ENCODE measurements around the gene ASTN1.

The ASTN1 gene

GRCh38 chr1:177067752-177068410 lies 96.6 kb downstream of the ASTN1 start:
- Histone ChIP-seq H3K9me3 (no peaks in the 10 kb centered on the region), H3K27me3 (ENCODE audit: low read depth) (0 out of 2 replicates have a peak, but pooled peaks cover 3% of the 10 kb centered on the region), H3K4me3 (no peak overlapping the region), H3K36me3 (replicated peaks) (no peaks in the 10 kb centered on the region), H3K4me1 (no peaks in the 10 kb centered on the region)
- DNase-seq (ENCODE audit: low spot score in 2 of 2) = no peak
- in situ Hi-C loops (cut with MboI; ENCODE audit: low sequenced_read_pairs) = loop anchor here (10.0 kb wide), 1 partner anchor 53 kb away; no protein-coding TSS in a partner anchor

GRCh38 chr1:177065430-177065829 lies 99.1 kb downstream of the ASTN1 start:
- in situ Hi-C loops (cut with MboI; ENCODE audit: low sequenced_read_pairs) = loop anchor here (10.0 kb wide), 1 partner anchor 51 kb away; no protein-coding TSS in a partner anchor
- DNase-seq (ENCODE audit: low spot score in 2 of 2) = no peak

GRCh38 chr1:177063648-177064047 lies 100.9 kb downstream of the ASTN1 start:
- Histone ChIP-seq H3K9me3 (no peaks in the 10 kb centered on the region), H3K27me3 (ENCODE audit: low read depth) (no peaks in the 10 kb centered on the region), H3K36me3 (replicated peaks) (no peaks in the 10 kb centered on the region), H3K4me1 (no peaks in the 10 kb centered on the region), H3K4me3 (no peak overlapping the region)
- in situ Hi-C loops (cut with MboI; ENCODE audit: low sequenced_read_pairs) = loop anchor here (10.0 kb wide), 1 partner anchor 49 kb away; no protein-coding TSS in a partner anchor
- no peak for DNase-seq (ENCODE audit: low spot score in 2 of 2)

More at GRCh38 chr1:177065430-177065829, 99.1 kb downstream of the ASTN1 start:
- Histone ChIP-seq H3K36me3 (replicated peaks) (no peaks in the 10 kb centered on the region), H3K9me3 (no peaks in the 10 kb centered on the region), H3K27me3 (ENCODE audit: low read depth) (0 out of 2 replicates have a peak, but pooled peaks cover 3% of the 10 kb centered on the region), H3K4me1 (no peaks in the 10 kb centered on the region), H3K4me3 (no peak overlapping the region)

- H3K27me3 ChIP-seq (ENCODE audit: low read depth) = no peaks in the 10 kb centered on the region
- H3K4me3 ChIP-seq = no peak overlapping the region
- DNase-seq (ENCODE audit: low spot score in 2 of 2) = no peak
- in situ Hi-C loops (cut with MboI; ENCODE audit: low sequenced_read_pairs) = no loop called here
- no peaks in the 10 kb centered on the region for H3K36me3 ChIP-seq (replicated peaks)
- no peaks in the 10 kb centered on the region for H3K9me3 ChIP-seq
- no peaks in the 10 kb centered on the region for H3K4me1 ChIP-seq
Observed at GRCh38 chr1:177054542-177054941, 110.0 kb downstream of the ASTN1 start.

GRCh38 chr1:177053648-177054047 lies 110.9 kb downstream of the ASTN1 start:
- Histone ChIP-seq H3K27me3 (ENCODE audit: low read depth) (no peaks in the 10 kb centered on the region), H3K4me1 (no peaks in the 10 kb centered on the region), H3K9me3 (no peaks in the 10 kb centered on the region), H3K36me3 (replicated peaks) (no peaks in the 10 kb centered on the region), H3K4me3 (no peak overlapping the region)
- in situ Hi-C loops (cut with MboI; ENCODE audit: low sequenced_read_pairs) = no loop called here
- no peak for DNase-seq (ENCODE audit: low spot score in 2 of 2)

GRCh38 chr1:177048314-177049069 lies 116.0 kb downstream of the ASTN1 start:
- DNase-seq (ENCODE audit: low spot score in 2 of 2) = no peak
- Histone ChIP-seq H3K36me3 (replicated peaks) (no peaks in the 10 kb centered on the region), H3K9me3 (no peaks in the 10 kb centered on the region), H3K27me3 (ENCODE audit: low read depth) (no peaks in the 10 kb centered on the region), H3K4me1 (no peaks in the 10 kb centered on the region), H3K4me3 (no peak overlapping the region)
- in situ Hi-C loops (cut with MboI; ENCODE audit: low sequenced_read_pairs) = no loop called here

GRCh38 chr1:177045151-177045550 lies 119.4 kb downstream of the ASTN1 start:
- H3K4me1 ChIP-seq = no peaks in the 10 kb centered on the region
- no peak for DNase-seq (ENCODE audit: low spot score in 2 of 2)
- no peaks in the 10 kb centered on the region for H3K9me3 ChIP-seq
- in situ Hi-C loops (cut with MboI; ENCODE audit: low sequenced_read_pairs) = no loop called here
- H3K36me3 ChIP-seq (replicated peaks) = no peaks in the 10 kb centered on the region
- no peaks in the 10 kb centered on the region for H3K27me3 ChIP-seq (ENCODE audit: low read depth)
- H3K4me3 ChIP-seq = no peak overlapping the region

GRCh38 chr1:177044390-177044789 lies 120.1 kb downstream of the ASTN1 start:
- Histone ChIP-seq H3K4me1 (no peaks in the 10 kb centered on the region), H3K4me3 (no peak overlapping the region), H3K36me3 (replicated peaks) (no peaks in the 10 kb centered on the region), H3K27me3 (ENCODE audit: low read depth) (no peaks in the 10 kb centered on the region), H3K9me3 (no peaks in the 10 kb centered on the region)
- in situ Hi-C loops (cut with MboI; ENCODE audit: low sequenced_read_pairs) = no loop called here
- DNase-seq (ENCODE audit: low spot score in 2 of 2) = no peak

GRCh38 chr1:177043597-177043996 lies 120.9 kb downstream of the ASTN1 start:
- in situ Hi-C loops (cut with MboI; ENCODE audit: low sequenced_read_pairs) = no loop called here
- H3K36me3 ChIP-seq (replicated peaks) = no peaks in the 10 kb centered on the region
- H3K4me1 ChIP-seq = no peaks in the 10 kb centered on the region
- no peaks in the 10 kb centered on the region for H3K27me3 ChIP-seq (ENCODE audit: low read depth)
- H3K4me3 ChIP-seq = no peak overlapping the region
- no peaks in the 10 kb centered on the region for H3K9me3 ChIP-seq
- DNase-seq (ENCODE audit: low spot score in 2 of 2) = no peak

GRCh38 chr1:177035586-177035985 lies 128.9 kb downstream of the ASTN1 start:
- no peaks in the 10 kb centered on the region for H3K4me1 ChIP-seq
- H3K9me3 ChIP-seq = no peaks in the 10 kb centered on the region
- no peaks in the 10 kb centered on the region for H3K36me3 ChIP-seq (replicated peaks)
- no peaks in the 10 kb centered on the region for H3K27me3 ChIP-seq (ENCODE audit: low read depth)
- H3K4me3 ChIP-seq = no peak overlapping the region
- DNase-seq (ENCODE audit: low spot score in 2 of 2) = no peak
- in situ Hi-C loops (cut with MboI; ENCODE audit: low sequenced_read_pairs) = no loop called here

- Histone ChIP-seq H3K4me1 (no peaks in the 10 kb centered on the region), H3K9me3 (no peaks in the 10 kb centered on the region), H3K27me3 (ENCODE audit: low read depth) (no peaks in the 10 kb centered on the region), H3K36me3 (replicated peaks) (no peaks in the 10 kb centered on the region), H3K4me3 (no peak overlapping the region)
- in situ Hi-C loops (cut with MboI; ENCODE audit: low sequenced_read_pairs) = no loop called here
- no peak for DNase-seq (ENCODE audit: low spot score in 2 of 2)
Observed at GRCh38 chr1:177033628-177034027, 130.9 kb downstream of the ASTN1 start.

- no peaks in the 10 kb centered on the region for H3K27me3 ChIP-seq (ENCODE audit: low read depth)
- no peak overlapping the region for H3K4me3 ChIP-seq
- no peak for DNase-seq (ENCODE audit: low spot score in 2 of 2)
- in situ Hi-C loops (cut with MboI; ENCODE audit: low sequenced_read_pairs) = no loop called here
- H3K4me1 ChIP-seq = no peaks in the 10 kb centered on the region
- H3K36me3 ChIP-seq (replicated peaks) = no peaks in the 10 kb centered on the region
- H3K9me3 ChIP-seq = no peaks in the 10 kb centered on the region
Observed at GRCh38 chr1:177032434-177032833, 132.1 kb downstream of the ASTN1 start.

GRCh38 chr1:177024623-177025022 lies 139.9 kb downstream of the ASTN1 start:
- no peaks in the 10 kb centered on the region for H3K4me1 ChIP-seq
- no peaks in the 10 kb centered on the region for H3K36me3 ChIP-seq (replicated peaks)
- H3K27me3 ChIP-seq (ENCODE audit: low read depth) = no peaks in the 10 kb centered on the region
- H3K4me3 ChIP-seq = no peak overlapping the region
- no peak for DNase-seq (ENCODE audit: low spot score in 2 of 2)
- in situ Hi-C loops (cut with MboI; ENCODE audit: low sequenced_read_pairs) = no loop called here
- H3K9me3 ChIP-seq = no peaks in the 10 kb centered on the region

- in situ Hi-C loops (cut with MboI; ENCODE audit: low sequenced_read_pairs) = no loop called here
- DNase-seq (ENCODE audit: low spot score in 2 of 2) = no peak
- Histone ChIP-seq H3K4me3 (no peak overlapping the region), H3K27me3 (ENCODE audit: low read depth) (no peaks in the 10 kb centered on the region), H3K9me3 (no peaks in the 10 kb centered on the region), H3K36me3 (replicated peaks) (no peaks in the 10 kb centered on the region), H3K4me1 (no peaks in the 10 kb centered on the region)
Observed at GRCh38 chr1:177023726-177024125, 140.8 kb downstream of the ASTN1 start.
